ENCODE results near the gene ZYG11B. TPM values are rescaled to one million over a fixed set of nuclear protein-coding genes. Genes with fewer than 3 reads are reported as not detected.

Gene ZYG11B
- 11.4 and 11.6 TPM in 2 replicates for polyA plus RNA-seq (2013)

DNA sequence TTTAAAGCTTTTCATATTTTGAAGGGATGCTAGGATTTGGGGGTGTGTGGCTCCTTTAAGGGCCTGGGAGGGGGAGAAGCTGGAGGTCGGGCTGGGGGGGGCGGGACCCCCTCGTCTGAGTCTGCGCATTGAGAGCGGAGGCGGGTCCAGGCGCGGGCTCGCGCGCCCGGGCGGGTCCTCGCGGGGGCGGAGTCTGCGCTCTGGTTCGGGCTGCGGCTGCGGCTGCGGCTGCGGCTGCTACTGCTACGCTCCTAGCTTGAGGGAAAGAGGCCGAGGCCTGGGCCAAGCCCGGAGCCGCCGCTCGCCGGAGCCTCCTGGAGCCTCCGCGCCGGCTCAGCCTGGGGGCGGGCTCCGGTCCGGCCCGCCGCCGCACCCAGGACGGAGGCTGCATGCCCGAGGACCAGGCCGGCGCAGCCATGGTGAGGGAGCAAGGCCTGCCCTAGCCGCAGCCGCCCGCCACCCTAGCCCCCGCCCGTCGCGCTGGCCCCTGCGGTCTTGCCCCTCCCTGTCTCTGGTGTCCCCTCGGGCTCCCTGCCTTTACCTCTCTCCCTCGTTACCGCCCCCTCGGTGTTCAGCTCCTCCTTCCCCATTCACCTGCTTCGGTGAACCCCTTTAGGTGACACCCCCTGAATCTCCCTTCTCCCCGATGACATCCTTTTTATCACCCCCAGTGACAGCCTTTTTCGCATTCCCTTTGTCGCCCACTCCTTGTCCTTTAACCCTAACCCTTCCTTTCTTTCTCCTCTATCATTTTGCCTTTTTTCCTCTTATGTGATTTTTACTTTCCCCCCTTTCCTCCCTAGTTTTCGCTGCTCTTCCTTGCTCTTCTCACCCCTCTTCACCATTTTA, at the start of gene ZYG11B:
Gene ZYG11B, plus strand, starts transcription at position 189 of the 849 bp plus-strand sequence. Its CDS starts 201 bp downstream, at position 390.
- Histone ChIP-seq H3K79me1 (ENCODE audit: low read length) (peaks cover 2% of the 10 kb centered on the region), H2AK5ac (ENCODE audit: low read length) (no peak within 1 kb of the TSS), H3K9ac (ENCODE audit: low read length) (peak within 1 kb of the TSS; percentile 90), H4K8ac (ENCODE audit: low read depth, low read length) (peak within 1 kb of the TSS; percentile 83), H2AFZ (ENCODE audit: insufficient read depth, low read length, poor library complexity) (peak within 1 kb of the TSS; percentile 80), H3K14ac (ENCODE audit: low read length) (peak within 1 kb of the TSS; percentile 90), H3K4ac (ENCODE audit: low read depth, low read length) (peak within 1 kb of the TSS; percentile 41), H3K27ac (ENCODE audit: low read depth, low read length) (peak within 1 kb of the TSS; percentile 75), H2BK120ac (ENCODE audit: insufficient read depth, low read length, poor library complexity) (peak within 1 kb of the TSS; percentile 53), H3K36me3 (ENCODE audit: control insufficient read depth in 1 of 2, insufficient read depth in 2 of 2, low read length in 2 of 2) (peaks cover 0 to 3% of the 10 kb centered on the region in 2 experiments), H3K4me3 (ENCODE audit: low read depth, low read length) (peak within 1 kb of the TSS; percentile 90), H3K23ac (ENCODE audit: low read length) (no peak within 1 kb of the TSS), H3K4me1 (ENCODE audit: control insufficient read depth in 1 of 2, insufficient read depth in 2 of 2, low read length in 2 of 2) (no peaks in the 10 kb centered on the region), H2BK12ac (ENCODE audit: low read length) (no peak within 1 kb of the TSS), H3K18ac (ENCODE audit: low read length) (peak within 1 kb of the TSS; percentile 87), H3K4me2 (ENCODE audit: low read length) (peak within 1 kb of the TSS; percentile 82), H3K79me2 (ENCODE audit: control insufficient read depth, insufficient read depth, low read length, poor library complexity) (peaks cover 5% of the 10 kb centered on the region), H2BK5ac (ENCODE audit: low read depth, low read length, poor library complexity) (peak within 1 kb of the TSS; percentile 88), H4K12ac (ENCODE audit: low read depth, low read length) (peak within 1 kb of the TSS; percentile 78), H3K27me3 (ENCODE audit: insufficient read depth, low read length) (no peaks in the 10 kb centered on the region), H3K9me3 (ENCODE audit: insufficient read depth, low read depth, low read length) (no peaks in the 10 kb centered on the region), H4K91ac (ENCODE audit: low read depth, low read length) (peak within 1 kb of the TSS; percentile 83)
- WGBS (ENCODE audit: extremely low coverage, insufficient coverage, insufficient read length) = no CpG with 5 or more reads among the region's 59 CpGs
- peak; percentile 81 to 93 for DNase-seq

DNA sequence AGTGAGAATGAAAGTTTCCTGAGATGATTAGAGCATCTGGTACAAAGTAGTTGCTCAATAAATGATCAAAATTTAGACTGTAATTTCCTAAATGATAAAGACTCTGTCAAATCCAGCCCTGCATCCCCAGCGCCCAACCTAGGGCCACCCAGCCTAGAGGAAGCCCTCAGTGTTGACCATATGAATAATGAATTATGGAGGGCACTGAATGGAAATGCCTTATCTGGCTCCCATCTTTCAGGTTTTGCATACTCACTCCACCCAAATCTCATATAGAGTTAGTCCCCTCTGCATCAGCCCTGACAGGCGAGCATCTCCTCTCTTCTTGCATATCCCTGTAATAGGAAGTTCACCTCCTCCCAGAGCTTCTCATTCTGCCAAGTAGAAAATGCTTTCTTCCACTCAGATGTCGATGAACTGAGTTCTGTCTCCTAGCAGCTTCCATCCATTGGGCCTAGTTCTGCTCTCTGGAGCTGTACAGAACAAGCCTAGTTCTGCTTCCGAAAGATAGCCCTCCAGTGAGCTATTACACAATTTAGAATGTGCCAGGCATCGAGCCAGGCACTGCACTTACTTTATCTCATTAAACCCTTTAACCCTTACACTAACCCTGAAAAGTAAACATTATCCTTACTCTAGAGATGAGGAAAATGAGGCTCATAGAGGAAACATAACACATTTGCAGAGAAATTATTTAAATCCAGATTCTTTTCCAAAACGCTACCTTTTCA, 49.0 kb upstream of the ZYG11B start:
- H2BK120ac ChIP-seq (ENCODE audit: insufficient read depth, low read length, poor library complexity) = peak overlapping the region; percentile 56
- peaks cover 4% of the 10 kb centered on the region for H3K79me2 ChIP-seq (ENCODE audit: control insufficient read depth, insufficient read depth, low read length, poor library complexity)
- no peak overlapping the region for H3K9ac ChIP-seq (ENCODE audit: low read length)
- H2AK5ac ChIP-seq (ENCODE audit: low read length) = no peak overlapping the region
- H4K8ac ChIP-seq (ENCODE audit: low read depth, low read length) = no peak overlapping the region
- peaks cover 41% of the 10 kb centered on the region for H3K79me1 ChIP-seq (ENCODE audit: low read length)
- H3K4me3 ChIP-seq (ENCODE audit: low read depth, low read length) = no peak overlapping the region
- H3K4ac ChIP-seq (ENCODE audit: low read depth, low read length) = no peak overlapping the region
- no peaks in the 10 kb centered on the region for H3K9me3 ChIP-seq (ENCODE audit: insufficient read depth, low read depth, low read length)
- no peak overlapping the region for H3K4me2 ChIP-seq (ENCODE audit: low read length)
- H3K27ac ChIP-seq (ENCODE audit: low read depth, low read length) = no peak overlapping the region
- peak overlapping the region; percentile 40 for H4K91ac ChIP-seq (ENCODE audit: low read depth, low read length)
- no peak for DNase-seq
- H2BK5ac ChIP-seq (ENCODE audit: low read depth, low read length, poor library complexity) = no peak overlapping the region
- no peak overlapping the region for H2AFZ ChIP-seq (ENCODE audit: insufficient read depth, low read length, poor library complexity)
- H3K18ac ChIP-seq (ENCODE audit: low read length) = no peak overlapping the region
- H4K12ac ChIP-seq (ENCODE audit: low read depth, low read length) = no peak overlapping the region
- H2BK12ac ChIP-seq (ENCODE audit: low read length) = peak overlapping the region; percentile 89
- no peak overlapping the region for H3K14ac ChIP-seq (ENCODE audit: low read length)
- H3K23ac ChIP-seq (ENCODE audit: low read length) = no peak overlapping the region
- H3K27me3 ChIP-seq (ENCODE audit: insufficient read depth, low read length) = no peaks in the 10 kb centered on the region
- peaks cover 26 to 30% of the 10 kb centered on the region in 2 experiments for H3K4me1 ChIP-seq (ENCODE audit: control insufficient read depth in 1 of 2, insufficient read depth in 2 of 2, low read length in 2 of 2)
- no CpG with 5 or more reads among the region's 6 CpGs for WGBS (ENCODE audit: extremely low coverage, insufficient coverage, insufficient read length)
- H3K36me3 ChIP-seq (ENCODE audit: control insufficient read depth in 1 of 2, insufficient read depth in 2 of 2, low read length in 2 of 2) = no peaks in the 10 kb centered on the region

DNA sequence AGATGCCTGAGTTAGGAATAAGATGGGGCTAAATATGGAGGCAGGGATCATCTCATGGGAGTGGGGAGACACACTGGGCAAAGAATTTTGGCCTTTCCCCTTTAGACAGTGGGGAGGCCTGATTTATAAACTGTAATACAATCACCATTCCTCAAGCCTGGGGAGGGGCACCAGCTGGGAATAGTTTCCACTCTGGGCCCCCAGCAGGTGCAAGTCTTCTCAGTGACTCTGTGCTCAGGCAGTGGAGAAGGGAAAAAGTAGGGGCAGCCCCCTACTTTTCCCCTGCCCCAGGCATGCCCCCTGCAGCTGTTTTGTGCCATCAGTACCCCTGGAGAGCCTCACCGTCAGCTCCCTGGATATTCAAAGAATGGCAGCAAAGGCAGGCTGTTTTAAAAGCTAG, 47.2 kb upstream of the ZYG11B start:
- H2BK12ac ChIP-seq (ENCODE audit: low read length) = peak overlapping the region; percentile 60
- H2BK5ac ChIP-seq (ENCODE audit: low read depth, low read length, poor library complexity) = no peak overlapping the region
- no peak overlapping the region for H4K91ac ChIP-seq (ENCODE audit: low read depth, low read length)
- H3K9ac ChIP-seq (ENCODE audit: low read length) = no peak overlapping the region
- no peaks in the 10 kb centered on the region for H3K27me3 ChIP-seq (ENCODE audit: insufficient read depth, low read length)
- no peak overlapping the region for H2AK5ac ChIP-seq (ENCODE audit: low read length)
- no peak overlapping the region for H3K4ac ChIP-seq (ENCODE audit: low read depth, low read length)
- no peak overlapping the region for H3K27ac ChIP-seq (ENCODE audit: low read depth, low read length)
- peaks cover 17 to 20% of the 10 kb centered on the region in 2 experiments for H3K4me1 ChIP-seq (ENCODE audit: control insufficient read depth in 1 of 2, insufficient read depth in 2 of 2, low read length in 2 of 2)
- no peaks in the 10 kb centered on the region for H3K9me3 ChIP-seq (ENCODE audit: insufficient read depth, low read depth, low read length)
- H3K36me3 ChIP-seq (ENCODE audit: control insufficient read depth in 1 of 2, insufficient read depth in 2 of 2, low read length in 2 of 2) = no peaks in the 10 kb centered on the region
- H3K79me2 ChIP-seq (ENCODE audit: control insufficient read depth, insufficient read depth, low read length, poor library complexity) = peaks cover 2% of the 10 kb centered on the region
- no peak overlapping the region for H2BK120ac ChIP-seq (ENCODE audit: insufficient read depth, low read length, poor library complexity)
- DNase-seq = no peak
- WGBS (ENCODE audit: extremely low coverage, insufficient coverage, insufficient read length) = no CpG with 5 or more reads among the region's 1 CpG
- no peak overlapping the region for H3K18ac ChIP-seq (ENCODE audit: low read length)
- no peak overlapping the region for H3K14ac ChIP-seq (ENCODE audit: low read length)
- H3K23ac ChIP-seq (ENCODE audit: low read length) = no peak overlapping the region
- no peak overlapping the region for H3K4me2 ChIP-seq (ENCODE audit: low read length)
- no peak overlapping the region for H2AFZ ChIP-seq (ENCODE audit: insufficient read depth, low read length, poor library complexity)
- H3K4me3 ChIP-seq (ENCODE audit: low read depth, low read length) = no peak overlapping the region
- peaks cover 30% of the 10 kb centered on the region for H3K79me1 ChIP-seq (ENCODE audit: low read length)
- H4K12ac ChIP-seq (ENCODE audit: low read depth, low read length) = no peak overlapping the region
- H4K8ac ChIP-seq (ENCODE audit: low read depth, low read length) = no peak overlapping the region

DNA sequence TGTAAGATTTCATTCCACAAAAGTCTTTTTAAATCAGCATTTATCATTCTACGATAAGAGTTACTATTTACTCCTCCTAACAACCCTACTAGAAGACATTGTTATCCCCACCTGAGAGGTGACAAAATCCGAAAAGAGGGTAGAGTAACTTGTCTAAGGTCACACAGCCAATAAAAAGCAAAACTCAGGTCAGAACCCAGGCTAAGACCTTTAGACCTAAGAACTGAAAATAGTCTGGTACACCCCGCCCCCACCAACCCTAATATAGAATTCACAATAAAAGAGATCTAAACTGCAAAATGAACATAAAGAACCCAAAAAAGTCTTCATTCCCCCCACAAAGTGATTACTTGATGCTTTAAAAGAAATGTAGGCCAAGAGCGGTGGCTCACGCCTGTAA, 46.8 kb upstream of the ZYG11B start:
- Histone ChIP-seq H3K79me2 (ENCODE audit: control insufficient read depth, insufficient read depth, low read length, poor library complexity) (no peaks in the 10 kb centered on the region), H3K4me1 (ENCODE audit: control insufficient read depth in 1 of 2, insufficient read depth in 2 of 2, low read length in 2 of 2) (peaks cover 13 to 16% of the 10 kb centered on the region in 2 experiments), H3K79me1 (ENCODE audit: low read length) (peaks cover 26% of the 10 kb centered on the region), H4K8ac (ENCODE audit: low read depth, low read length) (no peak overlapping the region), H3K9ac (ENCODE audit: low read length) (no peak overlapping the region), H3K23ac (ENCODE audit: low read length) (no peak overlapping the region), H4K91ac (ENCODE audit: low read depth, low read length) (no peak overlapping the region), H4K12ac (ENCODE audit: low read depth, low read length) (no peak overlapping the region), H3K4ac (ENCODE audit: low read depth, low read length) (no peak overlapping the region), H2BK120ac (ENCODE audit: insufficient read depth, low read length, poor library complexity) (no peak overlapping the region), H3K27me3 (ENCODE audit: insufficient read depth, low read length) (no peaks in the 10 kb centered on the region), H3K18ac (ENCODE audit: low read length) (no peak overlapping the region), H3K36me3 (ENCODE audit: control insufficient read depth in 1 of 2, insufficient read depth in 2 of 2, low read length in 2 of 2) (no peaks in the 10 kb centered on the region), H2AK5ac (ENCODE audit: low read length) (no peak overlapping the region), H3K4me2 (ENCODE audit: low read length) (no peak overlapping the region), H2BK5ac (ENCODE audit: low read depth, low read length, poor library complexity) (no peak overlapping the region), H2AFZ (ENCODE audit: insufficient read depth, low read length, poor library complexity) (no peak overlapping the region), H3K27ac (ENCODE audit: low read depth, low read length) (no peak overlapping the region), H2BK12ac (ENCODE audit: low read length) (no peak overlapping the region), H3K14ac (ENCODE audit: low read length) (no peak overlapping the region), H3K4me3 (ENCODE audit: low read depth, low read length) (no peak overlapping the region), H3K9me3 (ENCODE audit: insufficient read depth, low read depth, low read length) (no peaks in the 10 kb centered on the region)
- DNase-seq = no peak
- WGBS (ENCODE audit: extremely low coverage, insufficient coverage, insufficient read length) = no CpG with 5 or more reads among the region's 5 CpGs
